ENCODE results near the gene TRIM29. TPM values are rescaled to one million over a fixed set of nuclear protein-coding genes. Genes with fewer than 3 reads are reported as not detected.

Gene TRIM29
- total and polyA plus RNA-seq, 10 of the 15 experiments (the other 5 are each of a cell fraction or from before 2014, with no cell fraction given): 0.08 to 0.67 (median 0.26) TPM; not detected in 5

DNA sequence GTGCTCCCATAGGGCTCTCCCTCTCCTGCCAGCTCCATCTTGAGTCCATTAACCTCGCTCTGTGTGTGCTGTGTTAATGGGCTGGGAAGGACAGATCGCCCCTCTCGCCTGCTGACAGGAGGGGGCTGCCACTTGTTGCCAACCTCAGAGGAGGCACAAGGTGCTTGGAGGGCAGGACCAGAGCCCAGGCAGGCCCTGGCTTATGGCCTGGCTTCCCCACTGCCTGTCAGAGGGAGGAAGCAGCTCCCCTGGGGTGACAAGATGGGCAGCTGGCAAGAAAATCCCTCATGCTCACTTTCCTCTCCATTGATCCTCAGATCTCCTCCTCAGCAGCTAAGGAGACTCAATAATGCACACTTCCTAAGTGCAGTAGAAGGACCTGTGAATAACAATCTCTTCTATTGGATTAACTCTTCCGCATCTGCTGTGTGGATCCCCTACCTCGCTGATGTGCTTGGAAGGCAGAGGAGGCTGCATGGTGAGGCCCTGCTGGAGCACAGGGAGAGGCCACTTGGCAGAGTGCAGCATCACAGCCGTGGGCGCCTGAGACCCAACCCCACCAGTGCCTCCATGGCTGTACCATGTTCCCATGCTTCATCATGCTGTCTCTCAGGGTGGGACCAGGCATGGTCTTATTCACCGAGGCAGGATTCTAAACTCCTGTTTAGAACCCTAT is 70.3 kb downstream of the TRIM29 start:
- POLR2A ChIA-PET: interaction anchor here (0.9 kb wide), 1 partner anchor 14 kb away, joined by 4 read pairs; no protein-coding TSS in a partner anchor
- RAD21 ChIA-PET (ENCODE audit: unreplicated experiment): interaction anchor here (0.8 to 2.4 kb wide), 3 partner anchors 41 to 393 kb away, joined by 3 to 13 read pairs (median 5); partner anchors contain the start of gene NECTIN1
- Histone ChIP-seq H3K4me2 (ENCODE audit: control insufficient read depth, insufficient read depth) (no peak overlapping the region), H3K36me3 (ENCODE audit: control insufficient read depth in 2 of 2, insufficient read depth in 2 of 2, low read length in 1 of 2) (no peaks in the 10 kb centered on the region), H3K4me1 (ENCODE audit: control insufficient read depth, insufficient read depth, low read length) (peaks cover 7% of the 10 kb centered on the region), H3K4me3 (no peak overlapping the region), H3K9me3 (replicated peaks; ENCODE audit: control insufficient read depth, insufficient read depth, low read length) (no peaks in the 10 kb centered on the region), H3K79me2 (ENCODE audit: control insufficient read depth, insufficient read depth, low read length) (no peaks in the 10 kb centered on the region), H3K9ac (ENCODE audit: control insufficient read depth, insufficient read depth, low read length) (no peak overlapping the region), H2AFZ (ENCODE audit: control insufficient read depth, low read depth, low read length) (no peak overlapping the region), H3K27me3 (replicated peaks in 1 of 2; ENCODE audit: control insufficient read depth in 2 of 2, insufficient read depth in 2 of 2, low read length in 1 of 2) (no peaks in the 10 kb centered on the region; a peak in 1 of 4 replicates), H4K20me1 (ENCODE audit: control insufficient read depth, insufficient read depth) (no peaks in the 10 kb centered on the region), H3K27ac (ENCODE audit: control insufficient read depth, insufficient read depth) (no peak overlapping the region)
- no peak for DNase-seq (ENCODE audit: low read depth, low spot score)
- WGBS (ENCODE audit: insufficient coverage, insufficient replicate concordance, low lambda C conversion rate, missing lambda C conversion rate): 17% methylated on average over 8 of the region's 8 CpGs
- SMC1A ChIA-PET (ENCODE audit: uncharacterized antibody, unreplicated experiment): interaction anchor here (0.9 to 1.6 kb wide), 4 partner anchors 14 to 393 kb away, joined by 3 to 4 read pairs (median 4); no protein-coding TSS in a partner anchor
- in situ Hi-C loops (cut with MboI) (no loop called here), intact Hi-C loops (cut with micrococcal nuclease; ENCODE audit: unreplicated experiment) (no loop called here)
- peak; percentile 19; the same call in 2 of the 3 replicates for ATAC-seq
- FAIRE-seq: no peak
- no TSS peak for BruUV-seq (replicated peaks)
- no peak for TF ChIP-seq CBFB (IDR thresholded peaks at IDR 0.05; ENCODE audit: low read depth)
- TF ChIP-seq NR2C1 (IDR thresholded peaks at IDR 0.05): no peak
- TF ChIP-seq RB1 (IDR thresholded peaks at IDR 0.05; ENCODE audit: borderline replicate concordance): no peak
- TF ChIP-seq, protein P1, sequence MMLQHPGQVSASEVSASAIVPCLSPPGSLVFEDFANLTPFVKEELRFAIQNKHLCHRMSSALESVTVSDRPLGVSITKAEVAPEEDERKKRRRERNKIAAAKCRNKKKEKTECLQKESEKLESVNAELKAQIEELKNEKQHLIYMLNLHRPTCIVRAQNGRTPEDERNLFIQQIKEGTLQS (IDR thresholded peaks at IDR 0.05; ENCODE audit: borderline replicate concordance, extremely low read depth, low read depth, low read length): no peak
- TF ChIP-seq SREBF2 (IDR thresholded peaks at IDR 0.05; ENCODE audit: low read length): no peak
- TF ChIP-seq, protein P2, sequence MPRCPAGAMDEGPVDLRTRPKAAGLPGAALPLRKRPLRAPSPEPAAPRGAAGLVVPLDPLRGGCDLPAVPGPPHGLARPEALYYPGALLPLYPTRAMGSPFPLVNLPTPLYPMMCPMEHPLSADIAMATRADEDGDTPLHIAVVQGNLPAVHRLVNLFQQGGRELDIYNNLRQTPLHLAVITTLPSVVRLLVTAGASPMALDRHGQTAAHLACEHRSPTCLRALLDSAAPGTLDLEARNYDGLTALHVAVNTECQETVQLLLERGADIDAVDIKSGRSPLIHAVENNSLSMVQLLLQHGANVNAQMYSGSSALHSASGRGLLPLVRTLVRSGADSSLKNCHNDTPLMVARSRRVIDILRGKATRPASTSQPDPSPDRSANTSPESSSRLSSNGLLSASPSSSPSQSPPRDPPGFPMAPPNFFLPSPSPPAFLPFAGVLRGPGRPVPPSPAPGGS (IDR thresholded peaks at IDR 0.05; ENCODE audit: borderline replicate concordance, insufficient read depth, low read depth, low read length, poor library complexity, severe bottlenecking): no peak
- no peak for TF ChIP-seq KDM1A (IDR thresholded peaks at IDR 0.05; ENCODE audit: borderline replicate concordance)
- no peak for TF ChIP-seq POLR2A (IDR thresholded peaks at IDR 0.05; ENCODE audit: low read depth, low read length)
- TF ChIP-seq BHLHE40 (IDR thresholded peaks at IDR 0.05; ENCODE audit: borderline replicate concordance in 1 of 2, low read depth in 2 of 2, low read length in 1 of 2): no peak
- TF ChIP-seq POLR2AphosphoS5 (IDR thresholded peaks at IDR 0.05; ENCODE audit: low read length): no peak
- TF ChIP-seq, protein P3, sequence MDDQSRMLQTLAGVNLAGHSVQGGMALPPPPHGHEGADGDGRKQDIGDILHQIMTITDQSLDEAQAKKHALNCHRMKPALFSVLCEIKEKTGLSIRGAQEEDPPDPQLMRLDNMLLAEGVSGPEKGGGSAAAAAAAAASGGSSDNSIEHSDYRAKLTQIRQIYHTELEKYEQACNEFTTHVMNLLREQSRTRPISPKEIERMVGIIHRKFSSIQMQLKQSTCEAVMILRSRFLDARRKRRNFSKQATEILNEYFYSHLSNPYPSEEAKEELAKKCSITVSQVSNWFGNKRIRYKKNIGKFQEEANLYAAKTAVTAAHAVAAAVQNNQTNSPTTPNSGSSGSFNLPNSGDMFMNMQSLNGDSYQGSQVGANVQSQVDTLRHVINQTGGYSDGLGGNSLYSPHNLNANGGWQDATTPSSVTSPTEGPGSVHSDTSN (IDR thresholded peaks at IDR 0.05; ENCODE audit: insufficient replicate concordance, low read depth, low read length): no peak
- CTCF ChIA-PET: interaction anchor here (1.0 to 2.0 kb wide), 6 partner anchors 9 to 394 kb away, joined by 3 to 11 read pairs (median 4); partner anchors contain the start of gene NECTIN1
